ENCODE data around the gene SKOR1.

SKOR1 gene

DNA sequence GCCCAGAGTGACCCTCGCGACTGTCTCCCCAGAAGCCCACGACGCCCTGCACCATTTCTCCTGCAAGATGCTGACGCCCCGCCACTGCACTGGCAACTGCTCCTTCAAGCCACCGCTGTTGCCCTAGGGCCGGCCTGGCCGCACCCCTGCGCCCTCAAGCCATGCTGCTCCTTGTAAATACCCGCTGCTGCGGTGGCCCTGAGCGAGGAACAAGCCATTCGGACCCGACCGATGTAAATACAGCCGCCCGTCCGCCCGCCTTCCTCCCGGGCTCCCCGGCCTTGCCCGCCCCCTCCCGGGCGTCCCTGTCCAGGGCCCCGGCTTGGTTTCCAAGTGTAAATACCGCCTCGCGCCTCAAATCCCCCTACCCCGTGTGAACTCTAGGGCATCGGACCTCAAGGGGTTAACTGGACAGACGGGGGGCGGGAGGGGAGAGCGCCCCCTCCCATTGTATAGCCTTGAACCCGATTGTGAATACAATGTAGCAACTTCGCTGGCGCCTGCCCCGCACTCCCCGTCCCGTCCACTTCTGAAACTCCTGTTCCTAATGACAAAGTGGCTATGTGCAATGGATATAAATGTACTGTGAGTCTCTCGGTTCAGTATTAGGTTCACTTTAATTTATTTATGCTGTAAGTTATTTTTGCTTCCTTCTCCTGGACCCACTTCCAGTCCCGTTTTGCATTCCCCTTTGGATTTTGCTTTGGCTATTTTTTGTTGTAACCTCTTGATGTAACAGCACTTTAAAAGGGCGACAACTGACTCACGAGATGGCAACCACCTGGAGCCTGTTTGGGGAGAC is 8.6 kb downstream of the SKOR1 start:
- no peak for DNase-seq

DNA sequence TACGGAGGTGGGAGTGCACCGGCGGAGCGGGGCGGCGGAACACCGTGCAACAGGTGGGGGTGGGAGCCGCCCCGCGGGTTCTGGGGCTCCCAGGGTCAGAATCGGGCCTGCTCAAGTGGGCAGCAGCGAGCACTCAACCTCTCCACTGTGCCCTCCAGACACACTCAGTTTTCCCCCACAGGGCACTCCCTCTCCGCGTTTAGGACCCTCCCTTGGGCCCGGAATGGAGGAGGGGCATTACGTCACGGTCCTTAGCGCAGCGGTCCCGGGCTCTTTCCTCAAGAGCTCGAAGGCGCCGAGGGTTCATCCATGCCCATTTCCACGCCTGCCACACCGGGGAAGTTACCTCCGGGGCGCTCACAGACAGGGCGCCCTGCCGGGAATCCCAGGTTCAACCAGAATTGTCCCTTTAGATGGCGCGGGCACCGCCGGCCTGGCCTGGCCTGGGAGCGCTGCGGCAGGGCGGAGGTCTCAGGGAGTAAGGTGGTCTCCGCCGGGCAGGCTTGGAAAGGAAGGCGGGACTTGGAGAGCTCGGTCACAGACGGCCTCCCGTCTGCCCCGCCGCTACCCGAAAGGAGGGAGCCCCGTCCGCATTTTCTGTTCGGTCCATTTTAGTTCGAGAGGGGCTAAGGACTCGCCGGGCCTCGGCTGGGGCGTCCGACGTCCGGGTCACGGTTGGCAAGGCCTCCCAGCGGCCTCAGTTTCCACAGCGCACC is 9.4 kb downstream of the SKOR1 start:
- DNase-seq, result no peak

- no peak for DNase-seq
Observed at GRCh38 chr15:67835297-67836133, 10.2 kb downstream of the SKOR1 start.

DNA sequence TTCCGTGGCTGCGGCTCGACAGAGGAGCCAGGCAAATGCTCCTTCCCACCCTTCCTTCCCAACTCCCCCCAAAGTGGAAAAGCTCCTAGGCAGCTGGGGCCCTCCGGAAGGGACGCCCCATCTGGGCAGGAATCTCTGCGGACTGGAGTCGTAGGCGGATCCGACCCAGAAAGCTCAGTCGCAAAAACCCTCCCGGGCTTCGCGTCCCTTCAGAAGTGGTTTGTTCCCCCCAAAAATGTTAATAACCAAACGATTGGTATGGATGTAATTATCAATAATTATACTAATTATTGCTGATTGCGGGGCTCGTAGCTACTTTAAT is 10.8 kb downstream of the SKOR1 start:
- DNase-seq, result no peak

- DNase-seq, result no peak
Observed at GRCh38 chr15:67836477-67836876, 11.2 kb downstream of the SKOR1 start.

GRCh38 chr15:67836955-67837354 is 11.6 kb downstream of the SKOR1 start:
- no peak for DNase-seq

- DNase-seq, result peak; percentile 17
Observed at GRCh38 chr15:67838789-67839332, 13.6 kb downstream of the SKOR1 start.

GRCh38 chr15:67839499-67839928 is 14.2 kb downstream of the SKOR1 start:
- no peak for DNase-seq

DNA sequence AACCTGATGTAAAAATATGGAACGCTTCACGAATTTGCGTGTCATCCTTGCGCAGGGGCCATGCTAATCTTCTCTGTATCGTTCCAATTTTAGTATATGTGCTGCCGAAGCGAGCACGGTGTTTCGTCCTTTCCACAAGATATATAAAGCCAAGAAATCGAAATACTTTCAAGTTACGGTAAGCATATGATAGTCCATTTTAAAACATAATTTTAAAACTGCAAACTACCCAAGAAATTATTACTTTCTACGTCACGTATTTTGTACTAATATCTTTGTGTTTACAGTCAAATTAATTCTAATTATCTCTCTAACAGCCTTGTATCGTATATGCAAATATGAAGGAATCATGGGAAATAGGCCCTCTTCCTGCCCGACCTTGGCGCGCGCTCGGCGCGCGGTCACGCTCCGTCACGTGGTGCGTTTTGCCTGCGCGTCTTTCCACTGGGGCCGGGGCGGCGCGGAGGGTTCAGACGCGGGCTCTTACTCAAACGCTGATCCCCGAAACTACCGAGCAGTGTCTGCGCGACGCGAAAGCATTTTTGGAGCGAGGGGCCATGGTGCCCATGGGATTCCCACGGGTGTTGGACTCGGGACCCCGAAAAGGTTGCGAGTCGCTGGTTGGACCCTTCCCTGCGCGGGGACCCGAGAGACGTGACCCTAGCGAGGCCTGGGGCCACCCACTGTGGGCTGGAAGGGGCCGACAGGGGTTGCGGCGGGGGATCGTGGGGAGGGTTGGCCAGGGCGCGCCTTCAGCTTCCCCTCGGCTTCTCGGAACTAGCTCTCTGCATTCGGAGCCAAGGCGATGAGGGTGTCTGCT is 14.8 kb downstream of the SKOR1 start, which contains the start of gene RNU6-1:
Gene RNU6-1 (minus strand): TSS at position 117 of the 820 bp plus-strand sequence.
- peak; percentile 65 for DNase-seq

GRCh38 chr15:67840749-67841512 is 15.6 kb downstream of the SKOR1 start:
- no peak for DNase-seq

DNA sequence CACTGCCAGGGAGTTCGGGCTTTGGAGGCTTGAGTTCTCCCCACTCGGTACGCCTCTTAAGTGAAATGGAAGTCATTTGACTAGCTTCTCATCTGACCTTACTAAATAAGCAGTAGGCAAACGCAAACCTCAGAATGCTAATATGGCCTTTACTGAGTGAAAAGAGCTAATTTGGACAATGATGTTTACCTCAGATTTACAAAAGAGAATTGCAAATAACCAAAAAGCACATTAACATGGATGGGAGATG is 16.1 kb downstream of the SKOR1 start:
- DNase-seq, result no peak

DNA sequence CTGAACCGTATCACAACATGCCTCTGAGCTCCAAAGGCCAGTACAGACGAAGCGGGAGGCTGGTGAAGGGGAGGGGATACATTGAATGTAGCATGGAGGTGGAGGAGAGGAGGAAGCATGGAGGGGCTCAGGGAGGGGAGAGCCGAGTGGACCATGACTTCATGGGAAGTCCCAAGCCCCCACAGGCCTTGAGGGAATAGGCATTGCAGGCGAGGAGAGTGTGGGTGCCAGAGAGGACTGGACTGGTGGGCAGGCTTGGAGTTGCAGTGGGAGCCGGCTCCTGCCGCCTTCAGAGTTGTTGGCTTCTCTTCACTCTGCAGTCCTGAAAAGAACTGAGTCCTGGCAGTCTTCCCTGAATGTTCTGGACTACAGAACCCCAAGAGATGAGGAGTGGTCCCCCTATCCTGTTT is 17.8 kb downstream of the SKOR1 start:
- DNase-seq, result no peak

DNA sequence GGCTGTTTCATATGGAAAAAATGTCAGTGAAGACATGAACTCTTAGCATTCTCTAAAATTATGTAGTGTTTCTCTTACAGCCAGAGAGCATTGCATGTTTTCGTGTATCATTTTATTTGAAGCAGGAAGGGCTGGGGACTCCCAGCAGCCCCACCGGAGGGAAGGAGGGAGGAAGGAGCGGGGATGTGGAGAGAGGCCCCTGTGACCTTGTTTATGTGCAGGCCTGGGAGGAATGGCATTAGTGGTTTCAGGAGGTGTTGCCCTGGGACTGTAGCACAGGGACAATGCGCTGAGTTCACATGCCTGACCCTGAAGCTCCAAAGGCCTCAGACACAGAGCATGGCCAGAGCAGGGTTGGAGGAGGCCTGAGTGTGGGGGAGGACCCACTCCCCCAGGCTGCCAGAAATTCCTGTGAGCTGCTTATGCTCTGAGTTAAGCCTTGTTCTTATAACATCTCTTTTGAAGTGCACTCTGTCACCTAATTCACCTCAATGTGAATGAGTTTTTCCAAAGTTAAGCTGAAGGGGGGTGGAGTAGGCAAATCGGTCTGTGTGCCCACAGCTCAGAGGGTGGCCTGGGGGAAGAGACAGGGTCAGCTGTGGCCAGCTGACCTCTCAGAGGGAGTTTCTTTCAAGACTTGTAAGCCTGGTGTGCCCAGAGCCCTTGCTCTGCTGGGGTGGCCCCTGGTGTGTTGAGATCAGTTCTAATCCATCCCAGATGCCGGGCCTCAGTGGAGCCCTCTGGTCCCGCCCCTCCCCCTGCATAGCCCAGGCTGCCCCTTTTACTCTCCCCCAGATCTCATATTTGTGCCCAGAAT is 18.5 kb downstream of the SKOR1 start:
- DNase-seq, result no peak

DNA sequence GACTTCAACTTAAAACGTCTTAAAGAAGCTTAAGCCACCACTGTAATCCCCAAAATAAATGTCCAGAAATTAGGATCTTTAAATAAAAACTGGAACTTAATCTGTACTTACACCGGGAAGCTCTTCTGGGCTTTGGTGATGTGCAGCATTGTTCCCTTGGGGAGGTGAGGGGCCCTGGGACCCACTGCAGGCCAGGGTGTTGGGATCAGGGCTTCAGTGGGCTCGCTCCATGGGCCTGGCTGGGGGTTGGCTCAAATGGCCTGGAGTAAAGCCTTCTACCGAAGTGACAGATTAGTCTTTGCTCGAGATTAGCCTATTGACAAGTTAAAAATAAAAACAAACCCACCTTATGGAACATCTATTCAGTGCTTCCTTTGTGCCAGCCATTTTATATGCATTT is 20.7 kb downstream of the SKOR1 start:
- DNase-seq, result no peak

- no peak for DNase-seq
Observed at GRCh38 chr15:67849538-67849937, 24.2 kb downstream of the SKOR1 start.

DNA sequence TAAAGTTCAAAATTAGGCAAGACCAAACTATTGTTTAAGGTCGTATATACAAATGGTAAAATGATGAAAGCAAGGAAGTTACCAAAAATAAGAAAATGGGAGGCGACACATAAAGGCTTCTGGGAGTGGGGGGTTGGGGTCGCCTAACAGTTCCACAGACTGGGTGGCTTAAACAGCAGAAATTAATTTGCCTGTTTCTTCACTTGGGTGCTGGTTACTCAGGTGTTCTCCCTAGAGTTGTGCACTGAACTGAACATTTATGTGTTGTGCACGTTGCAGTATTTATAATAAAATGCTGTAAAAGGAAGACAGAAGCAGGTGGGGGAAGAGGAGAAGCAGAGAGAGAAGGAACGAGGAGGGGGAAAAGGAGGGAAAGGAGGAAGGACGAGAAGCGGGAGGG is 25.0 kb downstream of the SKOR1 start:
- no peak for DNase-seq

GRCh38 chr15:67850994-67851571 is 25.8 kb downstream of the SKOR1 start:
- no peak for DNase-seq

GRCh38 chr15:67852418-67852817 is 27.1 kb downstream of the SKOR1 start:
- DNase-seq, result no peak

DNA sequence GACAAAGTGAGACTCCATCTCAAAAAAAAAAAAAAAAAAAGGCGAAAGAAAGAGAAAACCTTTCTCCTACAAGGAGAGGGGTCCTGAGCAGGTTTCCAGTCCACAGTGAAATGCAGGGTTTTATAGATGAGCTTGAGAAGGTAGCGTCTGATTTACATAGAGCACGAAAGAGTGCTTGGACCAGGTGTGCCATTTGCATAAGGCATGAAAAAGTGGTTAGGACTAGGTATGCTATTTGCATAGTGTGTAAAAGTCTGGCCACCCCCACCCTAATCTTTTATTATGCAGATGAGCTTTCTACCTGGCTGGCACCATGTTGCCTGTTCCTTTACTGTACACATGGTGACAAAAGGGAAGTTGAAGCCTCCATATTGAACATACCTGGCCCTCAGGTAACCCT is 28.1 kb downstream of the SKOR1 start:
- no peak for DNase-seq

DNA sequence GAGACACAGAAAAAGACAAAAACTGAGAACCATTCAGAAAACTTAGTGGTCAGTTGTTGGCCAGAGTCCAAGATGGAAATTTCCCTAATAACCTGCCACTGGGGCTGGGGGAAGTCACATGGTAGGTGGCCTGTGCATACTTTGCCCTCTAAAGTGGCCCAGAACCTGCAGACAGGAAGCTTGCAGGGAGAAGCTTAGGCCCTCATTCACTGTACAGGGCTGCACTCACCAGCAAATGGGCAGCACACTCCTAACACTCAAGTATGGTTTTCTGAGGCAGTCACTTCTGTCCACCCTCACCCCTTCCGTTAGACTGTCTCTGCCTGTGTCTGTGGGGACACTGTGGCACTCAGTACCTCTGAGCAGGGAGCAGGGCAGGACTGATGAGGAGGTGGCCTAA is 29.0 kb downstream of the SKOR1 start:
- no peak for DNase-seq

- DNase-seq, result no peak
Observed at GRCh38 chr15:67855842-67856241, 30.5 kb downstream of the SKOR1 start.

Measured in DMS79 (cell line).